GM10266 (cell line): ENCODE results near the gene CD37.
"Not testable (repeated sequence)": the region's sequence is repeated elsewhere in the genome, so short reads cannot be mapped to it uniquely, and the experiment has no call there.

ENCODE experiments used
- DNase-seq: peaks from one replicate; pipeline ENCODE4 v3.0.0; 2012; ENCODE audit errors: extremely low spot score
- CTCF ChIP-seq: IDR thresholded peaks from 2 replicates; pipeline ENCODE4 v1.5.1; 2012; ENCODE audit warnings: mild to moderate bottlenecking, low read depth; ENCODE audit not compliant: control insufficient read depth, insufficient read depth; ENCODE audit errors: missing control alignments

Gene CD37

GRCh38 chr19:49324801-49325576, 10.2 kb upstream of the CD37 start, which contains the start of gene SLC6A16:
Gene SLC6A16 (minus strand): TSS chr19:49325191. CDS start chr19:49311347, 13,844 bp downstream.
- no peak for DNase-seq
- TF ChIP-seq CTCF: no peak

- DNase-seq: not testable (repeated sequence)
Measured at GRCh38 chr19:49325756-49326155, 9.4 kb upstream of the CD37 start.

GRCh38 chr19:49326165-49326704, 9.0 kb upstream of the CD37 start:
- TF ChIP-seq CTCF: no peak
- DNase-seq: peak; percentile 81

- peak; percentile 58 for TF ChIP-seq CTCF
- peak; percentile 70 for DNase-seq
Measured at GRCh38 chr19:49327878-49328544, 7.2 kb upstream of the CD37 start.

- DNase-seq: no peak
- no peak for TF ChIP-seq CTCF
Measured at GRCh38 chr19:49328741-49329140, 6.5 kb upstream of the CD37 start.

GRCh38 chr19:49331187-49331586, 4.0 kb upstream of the CD37 start:
- DNase-seq: not testable (repeated sequence)

GRCh38 chr19:49331616-49332055, 3.6 kb upstream of the CD37 start:
- TF ChIP-seq CTCF: no peak
- DNase-seq: peak; percentile 76

- not testable (repeated sequence) for DNase-seq
Measured at GRCh38 chr19:49332691-49333417, 2.4 kb upstream of the CD37 start.
